ENCODE measurements around the gene STX7. TPM values are rescaled to one million over a fixed set of nuclear protein-coding genes. Genes with fewer than 3 reads are reported as not detected.

Gene STX7
- total RNA-seq, 1 donor from 2014 or later, result 29.7 TPM

- H3K27me3 ChIP-seq (ENCODE audit: control insufficient read depth, insufficient read depth, low read length), result no peaks in the 10 kb centered on the region
- H3K36me3 ChIP-seq (ENCODE audit: control insufficient read depth, insufficient read depth, low read length), result peaks cover 2% of the 10 kb centered on the region
- FAIRE-seq (no peak), DNase-seq (ENCODE audit: low read depth) (peak; percentile 8)
- H3K4me3 ChIP-seq (ENCODE audit: low read depth, low read length), result peak overlapping the region; percentile 82
- TF ChIP-seq, protein P1, sequence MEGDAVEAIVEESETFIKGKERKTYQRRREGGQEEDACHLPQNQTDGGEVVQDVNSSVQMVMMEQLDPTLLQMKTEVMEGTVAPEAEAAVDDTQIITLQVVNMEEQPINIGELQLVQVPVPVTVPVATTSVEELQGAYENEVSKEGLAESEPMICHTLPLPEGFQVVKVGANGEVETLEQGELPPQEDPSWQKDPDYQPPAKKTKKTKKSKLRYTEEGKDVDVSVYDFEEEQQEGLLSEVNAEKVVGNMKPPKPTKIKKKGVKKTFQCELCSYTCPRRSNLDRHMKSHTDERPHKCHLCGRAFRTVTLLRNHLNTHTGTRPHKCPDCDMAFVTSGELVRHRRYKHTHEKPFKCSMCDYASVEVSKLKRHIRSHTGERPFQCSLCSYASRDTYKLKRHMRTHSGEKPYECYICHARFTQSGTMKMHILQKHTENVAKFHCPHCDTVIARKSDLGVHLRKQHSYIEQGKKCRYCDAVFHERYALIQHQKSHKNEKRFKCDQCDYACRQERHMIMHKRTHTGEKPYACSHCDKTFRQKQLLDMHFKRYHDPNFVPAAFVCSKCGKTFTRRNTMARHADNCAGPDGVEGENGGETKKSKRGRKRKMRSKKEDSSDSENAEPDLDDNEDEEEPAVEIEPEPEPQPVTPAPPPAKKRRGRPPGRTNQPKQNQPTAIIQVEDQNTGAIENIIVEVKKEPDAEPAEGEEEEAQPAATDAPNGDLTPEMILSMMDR (IDR thresholded peaks at IDR 0.05; ENCODE audit: insufficient read depth, low read length, severe bottlenecking), result no peak
Observed at GRCh38 chr6:132511831-132512220, 1.1 kb downstream of the STX7 start.

DNA sequence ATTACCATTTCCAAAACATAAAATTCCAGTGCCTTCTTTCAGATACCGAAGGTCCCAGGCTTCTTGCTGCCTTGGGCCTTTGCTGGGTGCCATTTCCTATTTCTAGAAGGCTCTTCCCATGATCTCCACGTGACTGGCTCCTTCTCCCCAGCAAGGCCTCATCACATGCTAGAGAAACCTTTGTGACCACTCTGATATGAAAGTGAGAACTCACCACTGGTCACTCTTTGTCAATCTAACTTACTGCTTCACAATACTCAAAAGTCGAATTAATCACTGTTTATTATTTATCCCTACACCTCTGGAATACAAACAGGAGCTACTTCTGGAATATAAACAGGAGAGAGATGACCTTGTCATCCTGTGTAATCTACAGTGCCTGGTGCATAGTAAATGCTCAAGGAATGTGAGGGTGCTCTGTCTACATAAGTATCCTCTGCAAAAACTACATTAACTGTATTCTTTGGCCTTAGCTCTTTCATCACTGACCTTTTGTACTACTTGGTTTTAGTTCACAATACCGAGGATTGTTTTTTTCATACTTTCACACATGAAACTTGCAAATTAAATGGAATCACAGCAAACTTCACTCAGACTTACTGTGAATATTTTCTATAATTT is 1.6 kb downstream of the STX7 start:
- TF ChIP-seq, protein P1 (IDR thresholded peaks at IDR 0.05; ENCODE audit: insufficient read depth, low read length, severe bottlenecking), result no peak
- Histone ChIP-seq H3K36me3 (ENCODE audit: control insufficient read depth, insufficient read depth, low read length) (peaks cover 2% of the 10 kb centered on the region), H3K4me3 (ENCODE audit: low read depth, low read length) (no peak overlapping the region), H3K27me3 (ENCODE audit: control insufficient read depth, insufficient read depth, low read length) (no peaks in the 10 kb centered on the region)
- FAIRE-seq (no peak), DNase-seq (ENCODE audit: low read depth) (peak; percentile 8)

DNA sequence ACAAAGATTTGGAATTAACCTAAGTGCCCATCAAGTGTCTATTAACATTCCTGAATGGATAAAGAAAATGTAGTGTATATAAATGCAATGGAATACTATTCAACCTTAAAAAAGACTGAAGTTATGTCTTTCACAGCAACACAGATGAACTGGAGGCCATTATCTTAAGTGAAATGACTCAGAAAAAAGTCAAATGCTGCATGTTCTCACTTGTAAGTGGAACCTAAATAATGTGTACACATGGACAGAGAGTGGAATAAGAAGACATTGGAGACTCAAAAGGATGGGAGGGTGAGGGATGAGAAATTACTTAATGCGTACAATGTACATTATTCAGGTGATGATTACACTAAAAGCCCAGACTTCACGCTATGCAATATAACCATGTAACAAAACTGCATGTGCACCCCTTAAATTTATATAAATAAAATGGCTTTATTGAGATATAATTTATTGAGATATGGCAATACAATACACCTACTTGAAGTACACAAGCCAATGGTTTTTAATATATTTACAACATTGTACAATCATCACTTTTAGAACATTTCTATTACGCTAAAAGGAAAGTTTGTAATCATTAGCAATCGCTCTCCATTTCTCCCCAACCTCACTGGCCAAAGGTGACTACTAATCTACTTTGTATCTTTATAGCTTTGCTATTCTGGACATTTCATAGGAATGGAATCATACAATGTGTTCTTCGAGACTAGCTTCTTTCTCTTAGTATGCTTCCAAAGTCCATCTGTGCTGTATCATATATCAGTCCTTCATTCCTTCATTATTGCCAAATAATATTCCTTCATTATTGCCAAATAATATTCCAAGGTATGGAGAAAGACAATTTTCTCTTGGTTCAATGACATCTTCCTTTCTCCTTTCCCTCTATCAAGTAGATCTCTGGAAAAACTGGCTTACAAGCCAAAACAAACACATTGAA is 5.8 kb downstream of the STX7 start:
- FAIRE-seq, result no peak
- TF ChIP-seq, protein P1 (IDR thresholded peaks at IDR 0.05; ENCODE audit: insufficient read depth, low read length, severe bottlenecking), result no peak
- Histone ChIP-seq H3K4me3 (ENCODE audit: low read depth, low read length) (no peak overlapping the region), H3K27me3 (ENCODE audit: control insufficient read depth, insufficient read depth, low read length) (no peaks in the 10 kb centered on the region), H3K36me3 (ENCODE audit: control insufficient read depth, insufficient read depth, low read length) (peaks cover 4% of the 10 kb centered on the region)
- peak; percentile 84 for DNase-seq (ENCODE audit: low read depth)

DNA sequence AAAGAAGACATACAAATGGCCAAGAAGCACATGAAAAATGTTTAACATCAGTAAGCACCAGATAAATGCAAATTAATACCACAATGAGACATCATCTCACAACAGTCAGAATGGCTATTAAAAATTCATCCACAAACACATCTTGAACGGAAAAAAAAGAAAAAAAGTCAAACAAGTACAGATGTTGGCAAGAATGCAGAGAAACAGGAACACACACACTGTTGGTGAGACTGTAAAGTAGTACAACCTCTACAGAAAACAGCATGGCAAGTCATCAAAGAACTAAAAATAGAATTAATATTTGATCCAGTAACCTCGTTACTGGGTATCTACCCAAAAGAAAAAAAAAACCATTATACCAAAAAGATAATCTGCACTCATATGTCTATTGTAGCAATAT is 6.5 kb downstream of the STX7 start:
- DNase-seq (ENCODE audit: low read depth) (no peak), FAIRE-seq (no peak)
- Histone ChIP-seq H3K4me3 (ENCODE audit: low read depth, low read length) (no peak overlapping the region), H3K36me3 (ENCODE audit: control insufficient read depth, insufficient read depth, low read length) (peaks cover 5% of the 10 kb centered on the region), H3K27me3 (ENCODE audit: control insufficient read depth, insufficient read depth, low read length) (no peaks in the 10 kb centered on the region)
- TF ChIP-seq, protein P1 (IDR thresholded peaks at IDR 0.05; ENCODE audit: insufficient read depth, low read length, severe bottlenecking), result no peak

- TF ChIP-seq, protein P1 (IDR thresholded peaks at IDR 0.05; ENCODE audit: insufficient read depth, low read length, severe bottlenecking), result no peak
- H3K36me3 ChIP-seq (ENCODE audit: control insufficient read depth, insufficient read depth, low read length), result peaks cover 8% of the 10 kb centered on the region
- no peaks in the 10 kb centered on the region for H3K27me3 ChIP-seq (ENCODE audit: control insufficient read depth, insufficient read depth, low read length)
- DNase-seq (ENCODE audit: low read depth) (no peak), FAIRE-seq (no peak)
- no peak overlapping the region for H3K4me3 ChIP-seq (ENCODE audit: low read depth, low read length)
Observed at GRCh38 chr6:132505158-132505557, 7.8 kb downstream of the STX7 start.

All from bronchial epithelial cell (primary cell).